HEK293 (cell line): ENCODE results near the gene ZNF462.

ENCODE experiments used
- CTCF ChIA-PET: fragments of 350-600 bp; formaldehyde crosslinking; extraction: SDS; loops from one replicate; lab custom pipeline; 2021; ENCODE audit warnings: antibody characterized with exemption; lab: Yijun Ruan, JAX
- POLR2A ChIA-PET: fragments of 300-600 bp; formaldehyde crosslinking; extraction: SDS; loops from one replicate; lab custom pipeline; 2020; ENCODE audit warnings: antibody characterized with exemption, inconsistent platforms; lab: Yijun Ruan, JAX
- H3K27ac ChIP-seq: fragments of 200-500 bp; sonication (Bioruptor generic); 2 replicates; pipeline ENCODE4 v1.5.1; 2014; ENCODE audit warnings: low read depth, low read length, control low read depth, inconsistent platforms; ENCODE audit errors: extremely low read depth
- H3K36me3 ChIP-seq, 2 experiments: fragments of 200-500 bp in 1 of 2; sonication (Bioruptor generic) in 1 of 2; 1 replicate in 1 of 2; 2 replicates in 1 of 2; pipeline ENCODE4 v1.5.1; 2014 to 2017; ENCODE audit warnings: inconsistent platforms in 2 of 2, low read length in 2 of 2; ENCODE audit not compliant: control insufficient read depth in 2 of 2, insufficient read depth in 1 of 2
- H3K4me1 ChIP-seq: fragments of 200-500 bp; sonication (Bioruptor generic); 2 replicates; pipeline ENCODE4 v1.5.1; 2014; ENCODE audit warnings: mild to moderate bottlenecking, low read length, inconsistent platforms; ENCODE audit not compliant: control insufficient read depth, insufficient read depth
- H3K4me3 ChIP-seq: 2 replicates; pipeline ENCODE4 v1.5.1; 2011; ENCODE audit warnings: low read depth, mild to moderate bottlenecking, control low read depth, low read length, moderate library complexity
- H3K9me3 ChIP-seq: fragments of 200-500 bp; sonication (Bioruptor generic); 2 replicates; pipeline ENCODE4 v1.5.1; 2014; ENCODE audit warnings: low read depth, low read length, inconsistent platforms; ENCODE audit not compliant: control insufficient read depth, insufficient read depth
- KLF1 ChIP-seq: fragments of 450-650 bp; formaldehyde crosslinking; IDR thresholded peaks from 2 replicates; pipeline ENCODE4 v1.5.1; 2016; ENCODE audit warnings: missing biosample characterization, missing genetic modification characterization
- SP3 ChIP-seq: fragments of 450-650 bp; formaldehyde crosslinking; IDR thresholded peaks from 2 replicates; pipeline ENCODE4 v1.5.1; 2016; ENCODE audit warnings: missing biosample characterization, missing genetic modification characterization
- YY2 ChIP-seq: fragments of 450-650 bp; formaldehyde crosslinking; IDR thresholded peaks from 2 replicates; pipeline ENCODE4 v1.5.1; 2016; ENCODE audit warnings: missing biosample characterization, missing genetic modification characterization
- ZBTB48 ChIP-seq: fragments of 450-650 bp; formaldehyde crosslinking; IDR thresholded peaks from 2 replicates; pipeline ENCODE4 v1.5.1; 2016; ENCODE audit warnings: missing biosample characterization, missing genetic modification characterization
- ZNF112 ChIP-seq: fragments of 450-650 bp; formaldehyde crosslinking; IDR thresholded peaks from 2 replicates; pipeline ENCODE4 v1.5.0; 2017; ENCODE audit warnings: missing biosample characterization, missing genetic modification characterization
- ZNF155 ChIP-seq: fragments of 450-650 bp; formaldehyde crosslinking; IDR thresholded peaks from 2 replicates; pipeline ENCODE4 v1.5.1; 2016; ENCODE audit warnings: missing biosample characterization, missing genetic modification characterization
- ZNF248 ChIP-seq: fragments of 450-650 bp; formaldehyde crosslinking; IDR thresholded peaks from 2 replicates; pipeline ENCODE4 v1.5.1; 2017; ENCODE audit warnings: missing biosample characterization, missing genetic modification characterization
- ZNF266 ChIP-seq: fragments of 450-650 bp; formaldehyde crosslinking; IDR thresholded peaks from 2 replicates; pipeline ENCODE4 v1.5.1; 2016; ENCODE audit warnings: missing biosample characterization, missing genetic modification characterization, low read depth
- ZNF350 ChIP-seq: fragments of 450-650 bp; formaldehyde crosslinking; IDR thresholded peaks from 2 replicates; pipeline ENCODE4 v1.5.0; 2017; ENCODE audit warnings: missing biosample characterization, mild to moderate bottlenecking, missing genetic modification characterization
- ZNF404 ChIP-seq: fragments of 450-650 bp; formaldehyde crosslinking; IDR thresholded peaks from 2 replicates; pipeline ENCODE4 v1.5.1; 2017; ENCODE audit warnings: missing biosample characterization, missing genetic modification characterization
- ZNF473 ChIP-seq: fragments of 450-650 bp; formaldehyde crosslinking; IDR thresholded peaks from 2 replicates; pipeline ENCODE4 v1.5.1; 2017; ENCODE audit warnings: missing biosample characterization, missing genetic modification characterization
- ZNF514 ChIP-seq: fragments of 450-650 bp; formaldehyde crosslinking; IDR thresholded peaks from 2 replicates; pipeline ENCODE4 v1.5.1; 2016; ENCODE audit warnings: missing biosample characterization, missing genetic modification characterization
- ZNF624 ChIP-seq: fragments of 450-650 bp; formaldehyde crosslinking; IDR thresholded peaks from 2 replicates; pipeline ENCODE4 v1.5.1; 2017; ENCODE audit warnings: missing biosample characterization, missing genetic modification characterization
- ZNF830 ChIP-seq: fragments of 450-650 bp; IDR thresholded peaks from 2 replicates; pipeline ENCODE4 v1.5.0; 2018; ENCODE audit warnings: missing biosample characterization, missing genetic modification characterization, low read depth, mild to moderate bottlenecking, moderate library complexity
- ZSCAN23 ChIP-seq: fragments of 450-650 bp; formaldehyde crosslinking; IDR thresholded peaks from 2 replicates; pipeline ENCODE4 v1.5.1; 2016; ENCODE audit warnings: missing biosample characterization, missing genetic modification characterization
- TF ChIP-seq, protein P1 (sequence below): fragments of 450-650 bp; formaldehyde crosslinking; IDR thresholded peaks from 2 replicates; pipeline ENCODE4 v1.5.1; 2016; ENCODE audit warnings: missing biosample characterization, missing genetic modification characterization
- TF ChIP-seq, protein P2 (sequence below): fragments of 450-650 bp; IDR thresholded peaks from 2 replicates; pipeline ENCODE4 v1.5.1; 2018; ENCODE audit warnings: missing biosample characterization, mild to moderate bottlenecking, missing genetic modification characterization
- TF ChIP-seq, protein P3 (sequence below): fragments of 450-650 bp; formaldehyde crosslinking; IDR thresholded peaks from 2 replicates; pipeline ENCODE4 v1.5.1; 2016; ENCODE audit warnings: missing biosample characterization, missing genetic modification characterization
- TF ChIP-seq, protein P4 (sequence below): fragments of 450-650 bp; formaldehyde crosslinking; IDR thresholded peaks from 2 replicates; pipeline ENCODE4 v1.5.1; 2016; ENCODE audit warnings: missing biosample characterization, missing genetic modification characterization
- TF ChIP-seq, protein P5 (sequence below): IDR thresholded peaks from 2 replicates; pipeline ENCODE4 v1.6.1; 2011; ENCODE audit warnings: mild to moderate bottlenecking, low read depth, low read length, borderline replicate concordance

The ZNF462 gene

DNA sequence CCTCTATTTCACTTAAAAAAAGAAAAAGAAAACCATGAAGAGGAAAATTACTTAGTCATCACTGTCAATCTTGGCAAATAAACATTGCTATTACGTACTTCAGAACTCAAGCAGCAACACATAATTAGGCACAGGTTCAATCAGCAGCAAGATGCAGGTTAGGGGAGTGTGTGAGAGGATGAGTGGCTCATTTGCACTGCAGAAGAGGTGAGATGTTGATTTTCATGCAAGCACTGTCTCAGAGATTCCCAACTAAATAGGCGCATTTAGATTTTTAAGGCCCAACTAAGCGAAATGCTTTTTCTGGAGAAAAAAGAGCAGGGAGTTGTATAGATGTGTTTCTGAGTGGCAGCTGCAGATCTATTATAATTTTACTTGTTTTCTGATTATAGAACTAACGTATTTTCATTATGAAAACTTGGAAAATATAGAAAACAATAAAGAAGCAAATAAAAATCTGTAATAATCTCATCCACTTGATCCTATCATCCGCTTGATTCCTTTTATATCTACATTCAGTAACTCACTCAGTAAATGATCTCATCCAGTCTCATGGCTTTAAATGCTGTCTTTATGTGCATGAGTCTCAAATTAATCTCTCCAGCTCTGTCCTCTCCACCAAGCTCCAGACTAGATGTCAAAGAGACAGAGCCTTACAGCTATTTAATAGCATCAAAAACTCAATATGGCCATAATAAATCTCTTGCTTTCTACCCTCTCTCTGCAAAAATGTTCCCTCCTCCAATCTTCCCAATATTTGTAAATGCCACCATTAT lies 162.5 kb downstream of the ZNF462 start:
- no peak overlapping the region for H3K27ac ChIP-seq
- H3K4me3 ChIP-seq, result no peak overlapping the region
- H3K4me1 ChIP-seq, result no peaks in the 10 kb centered on the region
- CTCF ChIA-PET, result no interaction called here
- POLR2A ChIA-PET, result interaction anchor here (1.1 kb wide), 1 partner anchor 43 kb away, joined by 3 read pairs; no protein-coding TSS in a partner anchor
- H3K9me3 ChIP-seq, result no peaks in the 10 kb centered on the region
- H3K36me3 ChIP-seq, result no peaks in the 10 kb centered on the region
- TF ChIP-seq, protein P1, sequence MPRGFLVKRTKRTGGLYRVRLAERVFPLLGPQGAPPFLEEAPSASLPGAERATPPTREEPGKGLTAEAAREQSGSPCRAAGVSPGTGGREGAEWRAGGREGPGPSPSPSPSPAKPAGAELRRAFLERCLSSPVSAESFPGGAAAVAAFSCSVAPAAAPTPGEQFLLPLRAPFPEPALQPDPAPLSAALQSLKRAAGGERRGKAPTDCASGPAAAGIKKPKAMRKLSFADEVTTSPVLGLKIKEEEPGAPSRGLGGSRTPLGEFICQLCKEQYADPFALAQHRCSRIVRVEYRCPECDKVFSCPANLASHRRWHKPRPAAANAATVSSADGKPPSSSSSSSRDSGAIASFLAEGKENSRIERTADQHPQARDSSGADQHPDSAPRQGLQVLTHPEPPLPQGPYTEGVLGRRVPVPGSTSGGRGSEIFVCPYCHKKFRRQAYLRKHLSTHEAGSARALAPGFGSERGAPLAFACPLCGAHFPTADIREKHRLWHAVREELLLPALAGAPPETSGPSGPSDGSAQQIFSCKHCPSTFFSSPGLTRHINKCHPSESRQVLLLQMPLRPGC (tag by site-specific recombination), result no peak
- TF ChIP-seq, protein P2, sequence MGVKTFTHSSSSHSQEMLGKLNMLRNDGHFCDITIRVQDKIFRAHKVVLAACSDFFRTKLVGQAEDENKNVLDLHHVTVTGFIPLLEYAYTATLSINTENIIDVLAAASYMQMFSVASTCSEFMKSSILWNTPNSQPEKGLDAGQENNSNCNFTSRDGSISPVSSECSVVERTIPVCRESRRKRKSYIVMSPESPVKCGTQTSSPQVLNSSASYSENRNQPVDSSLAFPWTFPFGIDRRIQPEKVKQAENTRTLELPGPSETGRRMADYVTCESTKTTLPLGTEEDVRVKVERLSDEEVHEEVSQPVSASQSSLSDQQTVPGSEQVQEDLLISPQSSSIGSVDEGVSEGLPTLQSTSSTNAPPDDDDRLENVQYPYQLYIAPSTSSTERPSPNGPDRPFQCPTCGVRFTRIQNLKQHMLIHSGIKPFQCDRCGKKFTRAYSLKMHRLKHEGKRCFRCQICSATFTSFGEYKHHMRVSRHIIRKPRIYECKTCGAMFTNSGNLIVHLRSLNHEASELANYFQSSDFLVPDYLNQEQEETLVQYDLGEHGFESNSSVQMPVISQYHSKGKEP (tag by site-specific recombination), result no peak
- TF ChIP-seq, protein P3, sequence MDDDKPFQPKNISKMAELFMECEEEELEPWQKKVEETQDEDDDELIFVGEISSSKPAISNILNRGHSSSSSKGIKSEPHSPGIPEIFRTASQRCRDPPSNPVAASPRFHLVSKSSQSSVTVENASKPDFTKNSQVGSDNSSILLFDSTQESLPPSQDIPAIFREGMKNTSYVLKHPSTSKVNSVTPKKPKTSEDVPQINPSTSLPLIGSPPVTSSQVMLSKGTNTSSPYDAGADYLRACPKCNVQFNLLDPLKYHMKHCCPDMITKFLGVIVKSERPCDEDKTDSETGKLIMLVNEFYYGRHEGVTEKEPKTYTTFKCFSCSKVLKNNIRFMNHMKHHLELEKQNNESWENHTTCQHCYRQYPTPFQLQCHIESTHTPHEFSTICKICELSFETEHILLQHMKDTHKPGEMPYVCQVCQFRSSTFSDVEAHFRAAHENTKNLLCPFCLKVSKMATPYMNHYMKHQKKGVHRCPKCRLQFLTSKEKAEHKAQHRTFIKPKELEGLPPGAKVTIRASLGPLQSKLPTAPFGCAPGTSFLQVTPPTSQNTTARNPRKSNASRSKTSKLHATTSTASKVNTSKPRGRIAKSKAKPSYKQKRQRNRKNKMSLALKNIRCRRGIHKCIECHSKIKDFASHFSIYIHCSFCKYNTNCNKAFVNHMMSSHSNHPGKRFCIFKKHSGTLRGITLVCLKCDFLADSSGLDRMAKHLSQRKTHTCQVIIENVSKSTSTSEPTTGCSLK (tag by site-specific recombination), result no peak
- TF ChIP-seq ZNF473 (no peak), ZNF350 (tag by site-specific recombination) (no peak), ZBTB48 (tag by site-specific recombination) (no peak), ZNF514 (tag by site-specific recombination) (no peak), KLF1 (tag by site-specific recombination) (no peak), YY2 (tag by site-specific recombination) (no peak), ZNF112 (no peak), ZNF266 (tag by site-specific recombination) (no peak)
- TF ChIP-seq, protein P4, sequence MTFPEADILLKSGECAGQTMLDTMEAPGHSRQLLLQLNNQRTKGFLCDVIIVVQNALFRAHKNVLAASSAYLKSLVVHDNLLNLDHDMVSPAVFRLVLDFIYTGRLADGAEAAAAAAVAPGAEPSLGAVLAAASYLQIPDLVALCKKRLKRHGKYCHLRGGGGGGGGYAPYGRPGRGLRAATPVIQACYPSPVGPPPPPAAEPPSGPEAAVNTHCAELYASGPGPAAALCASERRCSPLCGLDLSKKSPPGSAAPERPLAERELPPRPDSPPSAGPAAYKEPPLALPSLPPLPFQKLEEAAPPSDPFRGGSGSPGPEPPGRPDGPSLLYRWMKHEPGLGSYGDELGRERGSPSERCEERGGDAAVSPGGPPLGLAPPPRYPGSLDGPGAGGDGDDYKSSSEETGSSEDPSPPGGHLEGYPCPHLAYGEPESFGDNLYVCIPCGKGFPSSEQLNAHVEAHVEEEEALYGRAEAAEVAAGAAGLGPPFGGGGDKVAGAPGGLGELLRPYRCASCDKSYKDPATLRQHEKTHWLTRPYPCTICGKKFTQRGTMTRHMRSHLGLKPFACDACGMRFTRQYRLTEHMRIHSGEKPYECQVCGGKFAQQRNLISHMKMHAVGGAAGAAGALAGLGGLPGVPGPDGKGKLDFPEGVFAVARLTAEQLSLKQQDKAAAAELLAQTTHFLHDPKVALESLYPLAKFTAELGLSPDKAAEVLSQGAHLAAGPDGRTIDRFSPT (tag by site-specific recombination), result no peak
- TF ChIP-seq, all 188 proteins: peak for 0

DNA sequence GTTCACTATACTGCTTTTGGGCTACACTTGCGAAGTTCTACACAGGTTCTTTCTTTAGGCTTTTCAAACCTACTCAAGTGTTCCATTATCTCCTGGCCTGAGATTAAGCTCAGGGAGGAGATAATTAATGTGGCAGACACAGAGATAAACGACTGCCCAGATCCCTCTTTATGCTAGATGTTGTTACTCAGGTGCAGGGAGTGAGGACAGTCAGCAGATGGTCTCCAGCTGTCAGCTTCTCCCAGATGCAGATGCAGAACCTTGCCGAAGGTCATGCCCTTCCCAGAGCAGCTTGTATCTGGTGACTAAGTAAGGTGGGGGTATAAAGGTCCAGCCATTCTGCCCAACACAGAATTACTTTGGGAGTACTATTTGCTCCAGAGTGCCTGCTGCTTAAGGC lies 166.2 kb downstream of the ZNF462 start:
- Histone ChIP-seq H3K4me1 (no peaks in the 10 kb centered on the region), H3K4me3 (no peak overlapping the region), H3K9me3 (no peaks in the 10 kb centered on the region), H3K27ac (no peak overlapping the region), H3K36me3 (no peaks in the 10 kb centered on the region)
- CTCF ChIA-PET, result interaction anchor here (0.6 to 1.6 kb wide), 3 partner anchors 15 to 257 kb away, joined by 3 to 6 read pairs (median 3); no protein-coding TSS in a partner anchor
- POLR2A ChIA-PET, result no interaction called here
- TF ChIP-seq ZNF248 (tag by site-specific recombination), result no peak
- no peak for TF ChIP-seq ZNF830 (tag by site-specific recombination)
- TF ChIP-seq SP3, result no peak
- TF ChIP-seq ZNF624 (tag by site-specific recombination), result no peak
- no peak for TF ChIP-seq ZNF404
- TF ChIP-seq, protein P5, sequence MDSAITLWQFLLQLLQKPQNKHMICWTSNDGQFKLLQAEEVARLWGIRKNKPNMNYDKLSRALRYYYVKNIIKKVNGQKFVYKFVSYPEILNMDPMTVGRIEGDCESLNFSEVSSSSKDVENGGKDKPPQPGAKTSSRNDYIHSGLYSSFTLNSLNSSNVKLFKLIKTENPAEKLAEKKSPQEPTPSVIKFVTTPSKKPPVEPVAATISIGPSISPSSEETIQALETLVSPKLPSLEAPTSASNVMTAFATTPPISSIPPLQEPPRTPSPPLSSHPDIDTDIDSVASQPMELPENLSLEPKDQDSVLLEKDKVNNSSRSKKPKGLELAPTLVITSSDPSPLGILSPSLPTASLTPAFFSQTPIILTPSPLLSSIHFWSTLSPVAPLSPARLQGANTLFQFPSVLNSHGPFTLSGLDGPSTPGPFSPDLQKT, result no peak
- TF ChIP-seq ZNF155 (tag by site-specific recombination), result no peak
- TF ChIP-seq ZSCAN23 (tag by site-specific recombination), result no peak
